Endothelial cell of umbilical vein (primary cell): ENCODE data around the gene C5orf24. TPM values are rescaled to one million over a fixed set of nuclear protein-coding genes. Genes with fewer than 3 reads are reported as not detected.

ENCODE experiments used
- BruUV-seq: library from RNA; stranded (reverse); fragments of 400-500 nt; replicated peaks from 2 replicates; lab custom pipeline; 2021; lab: Mats Ljungman, UMichigan
- CTCF ChIA-PET: fragments of 300-600, 350-600 bp; sonication (Branson Sonifier 250); formaldehyde crosslinking; loops from one replicate; lab custom pipeline; 2021; ENCODE audit warnings: antibody characterized with exemption, inconsistent platforms; lab: Charles Lee
- POLR2A ChIA-PET: fragments of 300-600, 350-600 bp; sonication (Branson Sonifier 250); formaldehyde crosslinking; loops from one replicate; lab custom pipeline; 2021; ENCODE audit warnings: antibody characterized with exemption, inconsistent platforms; lab: Charles Lee
- DNase-seq: peaks from one replicate; pipeline ENCODE4 v3.0.0-alpha.2; 2011; ENCODE audit warnings: low read depth, low spot score
- FAIRE-seq: peaks from 2 replicates; lab custom pipeline; 2011; peaks lifted over from hg19 to GRCh38; lab: Jason Lieb, UNC
- H2AFZ ChIP-seq: 2 replicates; pipeline ENCODE4 v1.6.0; 2012; ENCODE audit warnings: low read depth, low read length, control low read depth, inconsistent platforms
- H3K27ac ChIP-seq: 2 replicates; pipeline ENCODE4 v1.5.1; 2011; ENCODE audit warnings: low read depth, mild to moderate bottlenecking, control low read depth, low read length, moderate library complexity; ENCODE audit not compliant: insufficient read depth
- H3K27me3 ChIP-seq, 2 experiments: 2 replicates each; pipeline versions ENCODE4 v1.6.0 to v1.6.1; 2011; ENCODE audit warnings: low read length in 2 of 2, mixed read lengths in 1 of 2; ENCODE audit not compliant: control insufficient read depth in 2 of 2, insufficient read depth in 2 of 2
- H3K36me3 ChIP-seq, 2 experiments: 2 replicates in 1 of 2; 3 replicates in 1 of 2; pipeline ENCODE4 v1.5.1; 2011; ENCODE audit warnings: low read length in 2 of 2, mild to moderate bottlenecking in 1 of 2, moderate library complexity in 1 of 2; ENCODE audit not compliant: control insufficient read depth in 2 of 2, insufficient read depth in 2 of 2; ENCODE audit errors: extremely low read depth in 1 of 2
- H3K4me1 ChIP-seq: 3 replicates; pipeline ENCODE4 v1.5.1; 2011; ENCODE audit warnings: mild to moderate bottlenecking, low read length; ENCODE audit not compliant: control insufficient read depth, insufficient read depth; ENCODE audit errors: extremely low read depth
- H3K4me2 ChIP-seq: 2 replicates; pipeline ENCODE4 v1.6.1; 2011; ENCODE audit warnings: low read length, control low read depth, mixed read lengths; ENCODE audit not compliant: insufficient read depth
- H3K4me3 ChIP-seq, 3 experiments: fragments of 200-600 bp in 1 of 3; sonication (generic), shearing (Covaris generic) in 1 of 3; replicated peaks in 1 of 3; 2 replicates each; pipeline ENCODE4 v1.5.1; 2011 to 2016; ENCODE audit warnings: control low read depth in 3 of 3, low read length in 3 of 3, mild to moderate bottlenecking in 2 of 3, inconsistent platforms in 1 of 3, low read depth in 1 of 3, moderate library complexity in 1 of 3; ENCODE audit not compliant: insufficient read depth in 1 of 3
- H3K79me2 ChIP-seq: 2 replicates; pipeline ENCODE4 v1.6.0; 2012; ENCODE audit warnings: low read length, inconsistent platforms; ENCODE audit not compliant: control insufficient read depth, insufficient read depth
- H3K9ac ChIP-seq: replicated peaks from 2 replicates; pipeline ENCODE3; 2011; ENCODE audit warnings: low read length, control low read depth; ENCODE audit not compliant: insufficient read depth; ENCODE audit errors: extremely low read depth
- H3K9me1 ChIP-seq: replicated peaks from 3 replicates; pipeline ENCODE4 v1.6.0; 2011; ENCODE audit warnings: mild to moderate bottlenecking, low read length; ENCODE audit not compliant: control insufficient read depth, insufficient read depth; ENCODE audit errors: extremely low read depth
- H3K9me3 ChIP-seq: replicated peaks from 2 replicates; pipeline ENCODE4 v1.5.1; 2012; ENCODE audit warnings: low read length, inconsistent platforms; ENCODE audit not compliant: control insufficient read depth, insufficient read depth
- H4K20me1 ChIP-seq: replicated peaks from 2 replicates; pipeline ENCODE3; 2011; ENCODE audit warnings: mild to moderate bottlenecking, low read length; ENCODE audit not compliant: control insufficient read depth, insufficient read depth; ENCODE audit errors: extremely low read depth
- EZH2 ChIP-seq: IDR thresholded peaks from 2 replicates; pipeline ENCODE4 v1.6.1; 2012; ENCODE audit warnings: borderline replicate concordance, low read depth, mild to moderate bottlenecking, moderate library complexity, low read length, inconsistent platforms; ENCODE audit not compliant: severe bottlenecking
- FOS ChIP-seq: IDR thresholded peaks from 2 replicates; pipeline ENCODE4 v1.6.1; 2011; ENCODE audit warnings: mild to moderate bottlenecking, low read length, moderate library complexity, borderline replicate concordance; ENCODE audit not compliant: insufficient read depth
- GATA2 ChIP-seq: IDR thresholded peaks from 2 replicates; pipeline ENCODE4 v1.7.0; 2011; ENCODE audit warnings: low read depth, mild to moderate bottlenecking, moderate library complexity, mixed read lengths, low read length; ENCODE audit not compliant: insufficient read length, insufficient read depth
- JUN ChIP-seq: IDR thresholded peaks from 2 replicates; pipeline ENCODE4 v1.6.1; 2011; ENCODE audit warnings: borderline replicate concordance, low read depth; ENCODE audit not compliant: insufficient read length, insufficient read depth
- MYC ChIP-seq: IDR thresholded peaks from one replicate; pipeline ENCODE4 v1.6.1; 2011; ENCODE audit warnings: mild to moderate bottlenecking, low read depth, low read length
- POLR2A ChIP-seq: IDR thresholded peaks from 2 replicates; pipeline ENCODE4 v1.6.1; 2012; ENCODE audit warnings: low read depth, mild to moderate bottlenecking, control low read depth, low read length
- POLR2AphosphoS5 ChIP-seq: IDR thresholded peaks from 2 replicates; pipeline ENCODE4 v1.6.1; 2012; ENCODE audit warnings: low read depth, mild to moderate bottlenecking, control low read depth, low read length, moderate library complexity; ENCODE audit not compliant: insufficient read depth
- dilution Hi-C: fragments of 300-500 bp; cut with MboI; formaldehyde crosslinking; loops from one replicate; pipeline ENCODE4 v1.15.0; 2019; ENCODE audit warnings: low sequenced_read_pairs; ENCODE audit not compliant: extremely low pct_ligation_motif_present
- intact Hi-C: fragments of 100-400 bp; cut with micrococcal nuclease; formaldehyde crosslinking; loops from one replicate; pipeline ENCODE4 v1.10.0; 2022
- polyA plus RNA-seq, 4 experiments: library from polyadenylated mRNA; depleted of rRNA in 3 of 4; stranded (reverse) in 3 of 4; unstranded in 1 of 4; fragments of >200 nt; gene quantifications; 2 replicates each; pipeline versions ENCODE4 v1.2.1 to v1.2.3, GENCODE V29; 2011 to 2012; ENCODE audit warnings: missing spikeins in 1 of 4
- total RNA-seq: library from RNA; stranded (reverse); gene quantifications from 2 replicates; pipeline ENCODE4 v1.2.3, GENCODE V29; 2021
- TF ChIP-seq, protein P1 (sequence below): IDR thresholded peaks from 2 replicates; pipeline ENCODE4 v1.6.1; 2011; ENCODE audit not compliant: insufficient read depth, insufficient read length
- TF ChIP-seq, protein P2 (sequence below), 2 donors: IDR thresholded peaks; 1 replicate in 1 of 2; 2 replicates in 1 of 2; pipeline ENCODE4 v1.5.1; 2011; ENCODE audit warnings: low read length in 2 of 2, mild to moderate bottlenecking in 2 of 2, moderate library complexity in 2 of 2, control low read depth in 1 of 2, inconsistent platforms in 1 of 2, low read depth in 1 of 2; ENCODE audit not compliant: insufficient read depth in 1 of 2; ENCODE audit errors: extremely low read depth in 1 of 2

The C5orf24 gene
- total and polyA plus RNA-seq, 2 donors (not counting 3 experiments of a cell fraction or from before 2014, with no cell fraction given), result 21.7 to 56.2 TPM

DNA sequence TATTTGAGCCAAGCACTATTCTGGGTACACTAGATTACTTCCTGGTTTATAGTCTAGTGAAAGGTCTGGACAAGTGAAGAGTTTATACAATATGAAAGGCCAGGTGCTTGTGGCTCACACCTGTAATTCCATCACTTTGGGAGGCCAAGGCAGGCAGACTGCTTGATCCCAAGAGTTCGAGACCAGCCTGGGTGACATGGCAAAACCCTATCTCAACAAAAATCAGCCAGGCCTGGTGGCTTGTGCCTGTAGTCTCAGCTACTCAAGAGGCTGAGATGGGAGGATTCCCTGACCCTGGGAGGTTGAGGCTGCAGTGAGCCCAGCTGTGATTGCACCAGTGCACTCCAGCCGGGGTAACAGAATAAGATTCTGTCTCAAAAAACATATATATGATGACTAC lies 18.9 kb downstream of the C5orf24 start:
- ChIA-PET CTCF (no interaction called here), POLR2A (no interaction called here)
- no peaks in the 10 kb centered on the region for H3K27me3 ChIP-seq
- H3K4me1 ChIP-seq, result no peaks in the 10 kb centered on the region
- H3K9me3 ChIP-seq, result no peaks in the 10 kb centered on the region
- TF ChIP-seq MYC (no peak), EZH2 (no peak), GATA2 (no peak), FOS (no peak), POLR2A (no peak), POLR2AphosphoS5 (no peak), JUN (no peak)
- TF ChIP-seq, protein P1, sequence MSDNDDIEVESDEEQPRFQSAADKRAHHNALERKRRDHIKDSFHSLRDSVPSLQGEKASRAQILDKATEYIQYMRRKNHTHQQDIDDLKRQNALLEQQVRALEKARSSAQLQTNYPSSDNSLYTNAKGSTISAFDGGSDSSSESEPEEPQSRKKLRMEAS, result no peak
- TF ChIP-seq, protein P2, sequence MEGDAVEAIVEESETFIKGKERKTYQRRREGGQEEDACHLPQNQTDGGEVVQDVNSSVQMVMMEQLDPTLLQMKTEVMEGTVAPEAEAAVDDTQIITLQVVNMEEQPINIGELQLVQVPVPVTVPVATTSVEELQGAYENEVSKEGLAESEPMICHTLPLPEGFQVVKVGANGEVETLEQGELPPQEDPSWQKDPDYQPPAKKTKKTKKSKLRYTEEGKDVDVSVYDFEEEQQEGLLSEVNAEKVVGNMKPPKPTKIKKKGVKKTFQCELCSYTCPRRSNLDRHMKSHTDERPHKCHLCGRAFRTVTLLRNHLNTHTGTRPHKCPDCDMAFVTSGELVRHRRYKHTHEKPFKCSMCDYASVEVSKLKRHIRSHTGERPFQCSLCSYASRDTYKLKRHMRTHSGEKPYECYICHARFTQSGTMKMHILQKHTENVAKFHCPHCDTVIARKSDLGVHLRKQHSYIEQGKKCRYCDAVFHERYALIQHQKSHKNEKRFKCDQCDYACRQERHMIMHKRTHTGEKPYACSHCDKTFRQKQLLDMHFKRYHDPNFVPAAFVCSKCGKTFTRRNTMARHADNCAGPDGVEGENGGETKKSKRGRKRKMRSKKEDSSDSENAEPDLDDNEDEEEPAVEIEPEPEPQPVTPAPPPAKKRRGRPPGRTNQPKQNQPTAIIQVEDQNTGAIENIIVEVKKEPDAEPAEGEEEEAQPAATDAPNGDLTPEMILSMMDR (IDR thresholded peaks at IDR 0.05; ENCODE audit: extremely low read depth in 1 of 2, insufficient read depth in 1 of 2, low read depth in 1 of 2, low read length in 2 of 2), result no peak
- dilution Hi-C loops, result no loop called here
- no peak overlapping the region for H3K27ac ChIP-seq
- H4K20me1 ChIP-seq, result no peaks in the 10 kb centered on the region
- DNase-seq, result no peak
- H2AFZ ChIP-seq, result no peak overlapping the region
- BruUV-seq, result no TSS peak
- no peaks in the 10 kb centered on the region for H3K79me2 ChIP-seq
- FAIRE-seq, result no peak
- H3K4me3 ChIP-seq, result no peak overlapping the region
- intact Hi-C loops, result no loop called here
- no peak overlapping the region for H3K9ac ChIP-seq
- H3K36me3 ChIP-seq, result peaks cover 0 to 8% of the 10 kb centered on the region in 2 experiments
- H3K4me2 ChIP-seq, result no peak overlapping the region
- H3K9me1 ChIP-seq, result no peaks in the 10 kb centered on the region
